ENCODE data around the gene C17orf50. TPM values are rescaled to one million over a fixed set of nuclear protein-coding genes. Genes with fewer than 3 reads are reported as not detected.

Gene C17orf50
- total RNA-seq, 2 experiments from 2014 or later = not detected

DNA sequence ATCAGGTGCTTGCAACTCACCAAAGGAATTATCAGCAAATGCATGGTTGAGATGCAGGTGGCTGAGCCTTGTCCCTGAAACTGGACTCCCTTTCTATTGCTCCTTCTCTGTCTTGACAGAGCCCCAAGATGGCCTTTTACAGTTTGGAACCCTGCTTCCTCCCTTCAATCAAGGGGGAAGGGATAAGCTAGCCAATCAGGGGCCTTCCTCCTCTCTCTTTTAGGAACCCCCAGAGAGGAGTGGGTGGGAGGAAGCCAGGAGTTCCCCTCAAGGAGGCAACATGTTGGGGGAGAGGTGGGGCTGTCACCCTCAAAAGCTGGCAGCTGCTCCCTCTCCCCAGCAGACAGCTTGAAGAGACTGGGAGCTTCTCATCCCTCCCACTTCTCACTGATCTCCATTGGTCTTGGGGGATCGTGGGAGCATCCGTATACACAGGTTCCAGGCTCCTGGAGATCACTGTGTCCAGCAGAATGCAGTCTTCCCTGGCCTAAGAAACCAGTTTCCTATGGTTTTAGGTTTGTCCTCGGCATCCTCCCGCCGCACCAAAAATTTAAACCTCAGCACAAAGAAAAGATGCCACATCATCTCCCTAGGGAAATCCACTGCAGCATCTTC is 22.1 kb upstream of the C17orf50 start:
- ChIA-PET POLR2A (no interaction called here), CTCF (interaction anchor here (1.5 kb wide), 1 partner anchor 9 kb away, joined by 3 read pairs; no protein-coding TSS in a partner anchor)
- Mint-ChIP-seq H3K27me3 (peaks cover 27% of the 10 kb centered on the region), H3K36me3 (ENCODE audit: low read depth) (no peaks in the 10 kb centered on the region), H3K4me3 (no peak overlapping the region), H3K27ac (no peak overlapping the region), H3K4me1 (ENCODE audit: low read depth) (no peaks in the 10 kb centered on the region), H3K9me3 (no peaks in the 10 kb centered on the region)
- ATAC-seq (ENCODE audit: poor library complexity) = no peak
- Histone ChIP-seq H3K36me3 (ENCODE audit: insufficient read depth, low read length) (no peaks in the 10 kb centered on the region), H3K27ac (ENCODE audit: low read depth in 1 of 2, low read length in 2 of 2) (no peak overlapping the region), H3K4me1 (ENCODE audit: insufficient read depth, low read length) (peaks cover 12% of the 10 kb centered on the region), H3K9me3 (ENCODE audit: control insufficient read depth in 1 of 2, insufficient read depth in 1 of 2, low read length in 2 of 2) (peaks cover 0 to 7% of the 10 kb centered on the region in 2 experiments), H3K4me3 (ENCODE audit: low read length) (no peak overlapping the region), H3K27me3 (ENCODE audit: control insufficient read depth in 1 of 2, insufficient read depth in 2 of 2, low read length in 2 of 2) (peaks cover 19 to 29% of the 10 kb centered on the region in 2 experiments)
- TF ChIP-seq, protein P1, sequence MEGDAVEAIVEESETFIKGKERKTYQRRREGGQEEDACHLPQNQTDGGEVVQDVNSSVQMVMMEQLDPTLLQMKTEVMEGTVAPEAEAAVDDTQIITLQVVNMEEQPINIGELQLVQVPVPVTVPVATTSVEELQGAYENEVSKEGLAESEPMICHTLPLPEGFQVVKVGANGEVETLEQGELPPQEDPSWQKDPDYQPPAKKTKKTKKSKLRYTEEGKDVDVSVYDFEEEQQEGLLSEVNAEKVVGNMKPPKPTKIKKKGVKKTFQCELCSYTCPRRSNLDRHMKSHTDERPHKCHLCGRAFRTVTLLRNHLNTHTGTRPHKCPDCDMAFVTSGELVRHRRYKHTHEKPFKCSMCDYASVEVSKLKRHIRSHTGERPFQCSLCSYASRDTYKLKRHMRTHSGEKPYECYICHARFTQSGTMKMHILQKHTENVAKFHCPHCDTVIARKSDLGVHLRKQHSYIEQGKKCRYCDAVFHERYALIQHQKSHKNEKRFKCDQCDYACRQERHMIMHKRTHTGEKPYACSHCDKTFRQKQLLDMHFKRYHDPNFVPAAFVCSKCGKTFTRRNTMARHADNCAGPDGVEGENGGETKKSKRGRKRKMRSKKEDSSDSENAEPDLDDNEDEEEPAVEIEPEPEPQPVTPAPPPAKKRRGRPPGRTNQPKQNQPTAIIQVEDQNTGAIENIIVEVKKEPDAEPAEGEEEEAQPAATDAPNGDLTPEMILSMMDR (IDR thresholded peaks at IDR 0.05) = no peak
- DNase-seq = no peak
- intact Hi-C loops (cut with DNase I, micrococcal nuclease) = no loop called here

DNA sequence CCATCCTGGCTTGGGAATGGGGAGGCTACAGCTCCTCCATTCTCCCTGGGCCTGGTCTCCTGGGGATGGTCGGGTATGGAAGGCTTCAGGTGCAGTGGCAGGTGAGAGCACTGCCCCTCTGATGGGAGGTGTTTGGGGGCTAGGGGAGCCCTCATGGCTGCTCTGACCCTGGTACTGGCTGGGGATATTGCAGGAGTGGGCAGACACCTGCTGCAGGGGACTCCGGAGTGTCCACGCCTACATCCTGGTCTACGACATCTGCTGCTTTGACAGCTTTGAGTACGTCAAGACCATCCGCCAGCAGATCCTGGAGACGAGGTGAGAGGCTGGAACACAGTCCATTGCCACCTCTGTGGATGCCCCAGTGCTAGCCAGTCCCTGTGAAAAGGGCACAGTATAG is 20.5 kb upstream of the C17orf50 start:
- CTCF ChIA-PET = no interaction called here
- TF ChIP-seq, protein P1 (IDR thresholded peaks at IDR 0.05) = no peak

DNA sequence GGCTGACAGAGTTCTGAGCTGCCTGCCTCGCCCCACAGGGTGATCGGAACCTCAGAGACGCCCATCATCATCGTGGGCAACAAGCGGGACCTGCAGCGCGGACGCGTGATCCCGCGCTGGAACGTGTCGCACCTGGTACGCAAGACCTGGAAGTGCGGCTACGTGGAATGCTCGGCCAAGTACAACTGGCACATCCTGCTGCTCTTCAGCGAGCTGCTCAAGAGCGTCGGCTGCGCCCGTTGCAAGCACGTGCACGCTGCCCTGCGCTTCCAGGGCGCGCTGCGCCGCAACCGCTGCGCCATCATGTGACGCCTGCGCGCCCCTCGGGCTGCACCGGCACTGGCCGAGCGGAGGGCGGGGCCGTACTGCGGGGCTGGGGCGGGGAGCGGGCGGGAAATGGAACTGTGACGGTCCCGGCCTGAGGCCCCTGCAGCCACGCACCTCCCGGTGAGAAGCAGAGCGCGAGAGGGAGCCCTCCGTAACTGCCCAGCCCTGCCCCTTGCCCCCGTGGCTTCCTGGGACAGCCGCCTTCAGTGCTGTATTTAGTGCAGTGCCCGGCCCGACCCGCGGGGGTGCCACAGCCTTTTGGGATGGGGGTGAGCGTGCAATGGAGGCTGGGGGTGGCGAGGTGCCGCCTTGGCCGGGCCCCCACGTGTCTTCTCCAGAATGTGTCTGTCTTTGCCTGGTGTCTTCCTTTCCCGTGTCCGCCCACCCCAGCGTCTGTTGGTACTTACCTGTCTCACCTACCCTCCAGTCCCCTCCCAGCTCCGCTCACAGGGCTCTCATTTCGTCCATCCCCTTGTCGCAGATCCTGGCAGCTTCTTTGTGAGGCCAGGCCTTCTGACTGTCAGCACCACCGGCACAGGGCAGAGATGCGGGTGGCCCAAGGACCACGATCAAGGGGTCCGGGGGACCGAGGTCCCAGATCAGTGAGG is 19.4 kb upstream of the C17orf50 start:
- POLR2A ChIA-PET = no interaction called here
- Histone ChIP-seq H3K4me1 (ENCODE audit: insufficient read depth, low read length) (peaks cover 12% of the 10 kb centered on the region), H3K27me3 (ENCODE audit: control insufficient read depth in 1 of 2, insufficient read depth in 2 of 2, low read length in 2 of 2) (peaks cover 22 to 30% of the 10 kb centered on the region in 2 experiments), H3K4me3 (ENCODE audit: low read length) (peak overlapping the region; percentile 19), H3K27ac (ENCODE audit: low read depth in 1 of 2, low read length in 2 of 2) (no peak overlapping the region), H3K36me3 (ENCODE audit: insufficient read depth, low read length) (no peaks in the 10 kb centered on the region), H3K9me3 (ENCODE audit: control insufficient read depth in 1 of 2, insufficient read depth in 1 of 2, low read length in 2 of 2) (peaks cover 0 to 11% of the 10 kb centered on the region in 2 experiments)
- no peaks in the 10 kb centered on the region for H3K4me1 Mint-ChIP-seq (ENCODE audit: low read depth)
- no peaks in the 10 kb centered on the region for H3K9me3 Mint-ChIP-seq
- peaks cover 36% of the 10 kb centered on the region for H3K27me3 Mint-ChIP-seq
- ATAC-seq (ENCODE audit: poor library complexity) = peak; percentile 48
- H3K4me3 Mint-ChIP-seq = peak overlapping the region; percentile 38
- intact Hi-C loops (cut with DNase I, micrococcal nuclease) = loop anchor here in 1 of 2 experiments (10.0 kb wide), 1 partner anchor 496 kb away; the partner anchor contains the start of gene SLFN5
- no peaks in the 10 kb centered on the region for H3K36me3 Mint-ChIP-seq (ENCODE audit: low read depth)
- CTCF ChIA-PET = no interaction called here
- no peak overlapping the region for H3K27ac Mint-ChIP-seq
- TF ChIP-seq, protein P1 (IDR thresholded peaks at IDR 0.05) = no peak
- DNase-seq = peak in 4 of 14 experiments; percentile 5 to 27 (median 18)

More for the DNA sequence above, 20.5 kb upstream of the C17orf50 start:
- Histone ChIP-seq H3K27ac (ENCODE audit: low read depth in 1 of 2, low read length in 2 of 2) (no peak overlapping the region), H3K9me3 (ENCODE audit: control insufficient read depth in 1 of 2, insufficient read depth in 1 of 2, low read length in 2 of 2) (peaks cover 0 to 11% of the 10 kb centered on the region in 2 experiments), H3K4me1 (ENCODE audit: insufficient read depth, low read length) (peaks cover 12% of the 10 kb centered on the region), H3K4me3 (ENCODE audit: low read length) (no peak overlapping the region), H3K36me3 (ENCODE audit: insufficient read depth, low read length) (no peaks in the 10 kb centered on the region), H3K27me3 (ENCODE audit: control insufficient read depth in 1 of 2, insufficient read depth in 2 of 2, low read length in 2 of 2) (peaks cover 20 to 30% of the 10 kb centered on the region in 2 experiments)
- POLR2A ChIA-PET = interaction anchor here (0.6 to 1.6 kb wide), 2 partner anchors 9 to 32 kb away, joined by 3 to 9 read pairs; partner anchors contain the start of gene RASL10B
- Mint-ChIP-seq H3K27ac (no peak overlapping the region), H3K27me3 (peaks cover 36% of the 10 kb centered on the region), H3K4me3 (no peak overlapping the region), H3K9me3 (no peaks in the 10 kb centered on the region), H3K4me1 (ENCODE audit: low read depth) (no peaks in the 10 kb centered on the region), H3K36me3 (ENCODE audit: low read depth) (no peaks in the 10 kb centered on the region)
- DNase-seq = no peak
- intact Hi-C loops (cut with DNase I, micrococcal nuclease) = loop anchor here in 1 of 2 experiments (10.0 kb wide), 1 partner anchor 495 kb away; the partner anchor contains the start of gene SLFN5
- no peak for ATAC-seq (ENCODE audit: poor library complexity)

Measured in CD4-positive, alpha-beta T cell (primary cell).